ENCODE data around the gene AFAP1. TPM values are rescaled to one million over a fixed set of nuclear protein-coding genes. Genes with fewer than 3 reads are reported as not detected.
A peak's percentile ranks its signal among the peaks of the same experiment; 100 is the strongest.

Gene AFAP1
- total and polyA plus RNA-seq, 8 donors: 23.6 to 31.4 (median 27.4) TPM

GRCh38 chr4:7970361-7970946 is 30.8 kb upstream of the AFAP1 start:
- no peak overlapping the region for H3K4me3 ChIP-seq
- intact Hi-C loops (cut with DNase I): no loop called here
- no peak for ATAC-seq
- TF ChIP-seq, protein P1, sequence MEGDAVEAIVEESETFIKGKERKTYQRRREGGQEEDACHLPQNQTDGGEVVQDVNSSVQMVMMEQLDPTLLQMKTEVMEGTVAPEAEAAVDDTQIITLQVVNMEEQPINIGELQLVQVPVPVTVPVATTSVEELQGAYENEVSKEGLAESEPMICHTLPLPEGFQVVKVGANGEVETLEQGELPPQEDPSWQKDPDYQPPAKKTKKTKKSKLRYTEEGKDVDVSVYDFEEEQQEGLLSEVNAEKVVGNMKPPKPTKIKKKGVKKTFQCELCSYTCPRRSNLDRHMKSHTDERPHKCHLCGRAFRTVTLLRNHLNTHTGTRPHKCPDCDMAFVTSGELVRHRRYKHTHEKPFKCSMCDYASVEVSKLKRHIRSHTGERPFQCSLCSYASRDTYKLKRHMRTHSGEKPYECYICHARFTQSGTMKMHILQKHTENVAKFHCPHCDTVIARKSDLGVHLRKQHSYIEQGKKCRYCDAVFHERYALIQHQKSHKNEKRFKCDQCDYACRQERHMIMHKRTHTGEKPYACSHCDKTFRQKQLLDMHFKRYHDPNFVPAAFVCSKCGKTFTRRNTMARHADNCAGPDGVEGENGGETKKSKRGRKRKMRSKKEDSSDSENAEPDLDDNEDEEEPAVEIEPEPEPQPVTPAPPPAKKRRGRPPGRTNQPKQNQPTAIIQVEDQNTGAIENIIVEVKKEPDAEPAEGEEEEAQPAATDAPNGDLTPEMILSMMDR (IDR thresholded peaks at IDR 0.05): no peak
- peak overlapping the region; percentile 47 to 62 for H3K27ac ChIP-seq
- DNase-seq: peak in 1 of 4 donors; percentile 72
- no peaks in the 10 kb centered on the region for H3K9me3 ChIP-seq
- peaks cover 8 to 38% of the 10 kb centered on the region in 2 donors for H3K4me1 ChIP-seq
- H3K36me3 ChIP-seq: no peaks in the 10 kb centered on the region
- H3K27me3 ChIP-seq: no peaks in the 10 kb centered on the region

GRCh38 chr4:7968262-7968896 is 28.7 kb upstream of the AFAP1 start:
- Histone ChIP-seq H3K27ac (peak overlapping the region in 1 of 2 donors; percentile 51), H3K9me3 (no peaks in the 10 kb centered on the region), H3K36me3 (no peaks in the 10 kb centered on the region), H3K27me3 (no peaks in the 10 kb centered on the region), H3K4me3 (no peak overlapping the region), H3K4me1 (peaks cover 8 to 53% of the 10 kb centered on the region in 2 donors)
- intact Hi-C loops (cut with DNase I): no loop called here
- ATAC-seq: no peak
- TF ChIP-seq, protein P1 (IDR thresholded peaks at IDR 0.05): no peak
- DNase-seq: no peak

- H3K9me3 ChIP-seq: no peaks in the 10 kb centered on the region
- no peak overlapping the region for H3K4me3 ChIP-seq
- H3K4me1 ChIP-seq: peaks cover 8 to 53% of the 10 kb centered on the region in 2 donors
- H3K27ac ChIP-seq: peak overlapping the region in 1 of 2 donors; percentile 51
- ATAC-seq: no peak
- intact Hi-C loops (cut with DNase I): no loop called here
- TF ChIP-seq, protein P1 (IDR thresholded peaks at IDR 0.05): no peak
- H3K27me3 ChIP-seq: no peaks in the 10 kb centered on the region
- H3K36me3 ChIP-seq: no peaks in the 10 kb centered on the region
- DNase-seq: no peak
These were observed 28.0 kb upstream of the AFAP1 start for GRCh38 chr4:7967501-7968261.

DNA sequence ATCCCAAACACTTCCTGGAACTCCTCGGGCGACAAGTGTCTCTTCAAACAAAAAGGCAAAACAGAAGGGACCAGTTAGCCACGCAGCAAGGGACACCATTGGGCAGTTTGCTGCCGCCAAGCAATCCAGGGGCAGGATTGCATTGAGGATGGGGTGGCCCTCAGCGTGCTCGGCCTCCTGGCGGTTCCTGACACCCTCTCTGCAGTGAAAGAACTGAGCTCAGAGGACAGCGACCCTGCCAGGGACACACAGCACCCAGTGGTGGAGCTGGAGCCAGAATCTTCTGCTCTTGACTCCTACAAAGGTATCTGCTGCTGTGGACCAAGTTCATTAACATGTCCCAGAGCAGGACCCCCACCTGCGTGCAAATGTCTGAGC is 27.4 kb upstream of the AFAP1 start:
- Histone ChIP-seq H3K4me1 (peaks cover 8 to 53% of the 10 kb centered on the region in 2 donors), H3K9me3 (no peaks in the 10 kb centered on the region), H3K27ac (no peak overlapping the region), H3K4me3 (no peak overlapping the region), H3K36me3 (no peaks in the 10 kb centered on the region), H3K27me3 (no peaks in the 10 kb centered on the region)
- DNase-seq (no peak), ATAC-seq (no peak)
- TF ChIP-seq, protein P1 (IDR thresholded peaks at IDR 0.05): no peak
- intact Hi-C loops (cut with DNase I): no loop called here

Measured in left lung (tissue), 10 donors.